ENCODE data around the gene TPST1.

DNA sequence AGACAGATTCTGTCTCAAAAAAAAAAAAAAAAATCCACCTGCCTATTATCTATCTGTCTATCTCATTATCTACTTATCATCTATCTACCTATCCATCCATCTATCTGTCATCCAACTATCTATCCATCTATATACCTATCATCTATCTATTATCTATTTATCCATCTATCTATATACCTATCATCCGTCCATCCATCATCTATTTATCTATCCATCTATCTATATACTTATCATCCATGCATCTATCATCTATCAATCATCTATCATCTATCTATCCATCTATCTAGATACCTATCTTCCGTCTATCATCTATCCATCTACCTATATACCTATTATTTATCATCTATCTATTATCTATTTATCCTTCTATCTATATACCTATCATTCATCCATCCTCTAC, 16.5 kb upstream of the TPST1 start:
- TF ChIP-seq, protein P1, sequence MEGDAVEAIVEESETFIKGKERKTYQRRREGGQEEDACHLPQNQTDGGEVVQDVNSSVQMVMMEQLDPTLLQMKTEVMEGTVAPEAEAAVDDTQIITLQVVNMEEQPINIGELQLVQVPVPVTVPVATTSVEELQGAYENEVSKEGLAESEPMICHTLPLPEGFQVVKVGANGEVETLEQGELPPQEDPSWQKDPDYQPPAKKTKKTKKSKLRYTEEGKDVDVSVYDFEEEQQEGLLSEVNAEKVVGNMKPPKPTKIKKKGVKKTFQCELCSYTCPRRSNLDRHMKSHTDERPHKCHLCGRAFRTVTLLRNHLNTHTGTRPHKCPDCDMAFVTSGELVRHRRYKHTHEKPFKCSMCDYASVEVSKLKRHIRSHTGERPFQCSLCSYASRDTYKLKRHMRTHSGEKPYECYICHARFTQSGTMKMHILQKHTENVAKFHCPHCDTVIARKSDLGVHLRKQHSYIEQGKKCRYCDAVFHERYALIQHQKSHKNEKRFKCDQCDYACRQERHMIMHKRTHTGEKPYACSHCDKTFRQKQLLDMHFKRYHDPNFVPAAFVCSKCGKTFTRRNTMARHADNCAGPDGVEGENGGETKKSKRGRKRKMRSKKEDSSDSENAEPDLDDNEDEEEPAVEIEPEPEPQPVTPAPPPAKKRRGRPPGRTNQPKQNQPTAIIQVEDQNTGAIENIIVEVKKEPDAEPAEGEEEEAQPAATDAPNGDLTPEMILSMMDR (IDR thresholded peaks at IDR 0.05): no peak
- TF ChIP-seq POLR2A (IDR thresholded peaks at IDR 0.05): no peak

Data from Peyer's patch (tissue), 4 donors.